ENCODE results near the gene P3H2. TPM values are rescaled to one million over a fixed set of nuclear protein-coding genes. Genes with fewer than 3 reads are reported as not detected.

Gene P3H2
- total RNA-seq, 4 donors from 2014 or later = 3.4 to 11.7 (median 7.4) TPM

- ATAC-seq (ENCODE audit: low FRiP score) (no peak), DNase-seq (ENCODE audit: low spot score) (no peak)
- TF ChIP-seq CTCF (IDR thresholded peaks at IDR 0.05) = no peak
Measured at GRCh38 chr3:190032923-190033322, 87.8 kb downstream of the P3H2 start.

- DNase-seq (ENCODE audit: low spot score) = no peak
- no peak for ATAC-seq (ENCODE audit: low FRiP score)
- TF ChIP-seq CTCF (IDR thresholded peaks at IDR 0.05) = no peak
Measured at GRCh38 chr3:190031887-190032752, 88.6 kb downstream of the P3H2 start.

- no peak for ATAC-seq (ENCODE audit: low FRiP score)
Measured at GRCh38 chr3:190027116-190027515, 93.6 kb downstream of the P3H2 start.

GRCh38 chr3:190026154-190026553 is 94.5 kb downstream of the P3H2 start:
- ATAC-seq (ENCODE audit: low FRiP score) = no peak
- no peak for DNase-seq (ENCODE audit: low spot score)
- TF ChIP-seq CTCF (IDR thresholded peaks at IDR 0.05) = no peak

More at GRCh38 chr3:190027116-190027515, 93.6 kb downstream of the P3H2 start:
- DNase-seq (ENCODE audit: low spot score) = no peak
- no peak for TF ChIP-seq CTCF (IDR thresholded peaks at IDR 0.05)

- DNase-seq (ENCODE audit: low spot score) (no peak), ATAC-seq (ENCODE audit: low FRiP score) (no peak)
- TF ChIP-seq CTCF (IDR thresholded peaks at IDR 0.05) = no peak
Measured at GRCh38 chr3:190024912-190025311, 95.8 kb downstream of the P3H2 start.

GRCh38 chr3:190019844-190020243 is 100.9 kb downstream of the P3H2 start:
- TF ChIP-seq CTCF (IDR thresholded peaks at IDR 0.05) = no peak
- DNase-seq (ENCODE audit: low spot score) (no peak), ATAC-seq (ENCODE audit: low FRiP score) (no peak)

- DNase-seq (ENCODE audit: low spot score) (no peak), ATAC-seq (ENCODE audit: low FRiP score) (no peak)
- TF ChIP-seq CTCF (IDR thresholded peaks at IDR 0.05) = no peak
Measured at GRCh38 chr3:190019006-190019405, 101.7 kb downstream of the P3H2 start.

Measured in omental fat pad (tissue), 4 donors.